GM19372 (cell line): ENCODE results near the gene CHMP4B.

ENCODE experiments used
- ATAC-seq: cut with Tn5 transposase; IDR thresholded peaks from one replicate; pipeline ENCODE4 v1.9.1; 2021; ENCODE audit warnings: mild to moderate bottlenecking, low read depth, moderate library complexity; ENCODE audit not compliant: unreplicated experiment

The CHMP4B gene

DNA sequence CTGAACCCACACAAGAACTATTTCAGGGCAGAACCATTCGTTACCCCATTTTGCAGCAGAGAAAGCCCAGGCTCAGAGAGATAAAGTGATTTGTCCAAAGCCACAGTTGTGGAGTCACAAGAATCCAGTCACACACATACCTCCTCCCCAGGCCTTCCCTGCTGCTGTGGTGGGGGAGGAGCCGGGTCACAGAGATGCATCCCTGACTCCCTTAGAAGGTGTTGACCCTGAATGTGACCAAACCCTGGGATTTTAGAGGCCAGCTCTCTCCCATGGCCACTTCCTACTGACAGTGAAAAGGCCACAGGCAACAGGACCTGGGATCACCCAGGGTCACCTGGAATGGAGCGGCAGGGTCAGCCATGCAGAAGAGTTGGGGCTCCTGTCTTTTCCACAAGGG is 48.6 kb downstream of the CHMP4B start:
- no peak for ATAC-seq

DNA sequence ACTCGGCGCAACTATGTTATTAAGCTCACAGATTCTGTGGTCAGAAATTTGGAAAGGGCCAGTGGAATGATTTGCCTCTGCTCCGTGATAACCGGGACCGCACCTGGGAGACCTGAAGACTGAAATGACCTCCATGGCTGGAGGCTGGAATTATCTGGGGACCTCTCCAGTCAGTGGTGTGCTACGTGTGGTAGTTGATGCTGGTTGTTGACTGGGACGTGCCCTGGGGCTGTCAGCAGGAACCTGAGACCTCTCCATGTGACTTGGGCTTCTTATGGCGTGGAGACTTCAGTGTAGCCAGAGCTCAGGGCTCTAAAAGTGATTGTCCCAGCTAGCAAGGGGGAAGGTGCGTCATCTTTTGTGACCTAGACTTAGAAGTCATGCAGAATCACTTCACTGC is 50.3 kb downstream of the CHMP4B start:
- ATAC-seq: no peak

DNA sequence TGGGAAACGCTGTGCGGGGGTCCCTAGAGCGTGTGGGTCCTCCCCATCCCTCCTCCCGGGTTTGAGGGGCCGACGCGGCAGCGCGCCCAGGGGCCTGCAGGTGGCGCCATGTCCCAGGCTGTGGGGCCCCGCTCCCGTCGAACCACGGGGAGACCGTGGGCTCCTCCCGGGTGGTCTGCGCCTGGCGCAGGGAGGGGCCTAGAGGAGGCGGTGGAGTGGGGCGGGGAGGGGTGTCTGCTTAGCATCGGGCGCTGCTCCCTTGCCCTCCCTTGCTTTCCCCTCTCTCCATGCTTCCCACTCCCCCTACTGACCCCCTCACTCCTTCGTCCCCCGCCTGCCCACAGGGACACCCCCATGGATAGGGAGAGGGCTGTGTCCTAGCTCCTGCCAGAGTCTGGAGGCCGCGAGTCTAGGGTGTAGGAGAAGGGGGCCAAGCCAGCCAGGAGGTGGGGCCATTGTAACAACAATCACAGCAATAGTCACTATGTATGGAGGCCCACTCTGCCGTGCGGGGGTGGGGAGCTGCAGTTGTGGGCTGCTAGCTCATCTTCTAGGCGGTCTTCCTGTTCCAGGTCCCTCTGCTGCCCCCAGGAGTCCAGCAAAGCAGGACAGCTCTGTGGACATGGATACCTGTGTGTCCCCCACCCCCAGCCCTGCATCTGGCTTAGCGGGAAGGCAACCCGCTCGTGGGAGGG is 51.7 kb downstream of the CHMP4B start:
- ATAC-seq: no peak

DNA sequence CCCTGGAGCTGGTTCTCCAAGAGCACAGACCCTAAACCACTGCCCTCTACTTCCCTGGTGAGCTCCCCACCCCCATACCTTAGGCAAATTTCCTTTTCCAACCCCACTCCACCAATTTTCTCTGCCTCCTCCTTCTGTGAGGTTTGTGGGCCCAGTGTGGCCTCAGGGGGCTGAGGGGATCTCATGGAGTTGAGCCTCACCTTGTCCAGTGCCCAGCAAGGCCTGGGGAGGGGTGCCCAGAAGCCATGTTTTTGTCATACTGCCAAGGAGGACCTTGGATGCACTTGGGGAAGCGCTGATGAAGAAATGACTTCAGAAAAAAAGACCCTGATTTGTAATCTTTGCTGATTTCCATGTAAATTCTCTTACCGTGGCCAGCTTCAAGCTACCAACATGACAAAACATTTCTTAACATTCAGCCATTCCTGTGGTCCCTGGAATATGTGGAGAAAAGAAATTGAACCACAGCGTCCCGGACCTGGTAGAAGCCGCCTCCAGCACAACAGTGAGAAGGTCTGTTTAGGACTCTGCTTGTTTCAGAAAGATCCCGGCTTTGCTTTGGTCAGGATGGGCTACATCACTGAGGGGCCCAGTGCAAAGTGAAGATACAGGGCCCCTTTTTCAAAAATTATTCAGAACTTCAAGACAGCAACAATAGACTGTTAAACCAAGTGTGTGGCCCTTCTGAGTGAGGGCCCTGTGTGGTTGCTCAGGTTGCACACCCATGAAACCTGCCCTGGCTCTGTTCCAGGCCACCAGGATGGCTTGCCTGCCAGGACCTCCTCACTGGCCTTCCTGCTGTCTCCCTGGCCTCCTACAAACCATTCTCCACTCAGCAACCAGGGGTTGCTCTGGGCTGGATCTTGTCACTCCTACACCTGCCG is 52.5 kb downstream of the CHMP4B start:
- ATAC-seq: no peak

GRCh38 chr20:33864324-33864963 is 53.3 kb downstream of the CHMP4B start:
- ATAC-seq: no peak

DNA sequence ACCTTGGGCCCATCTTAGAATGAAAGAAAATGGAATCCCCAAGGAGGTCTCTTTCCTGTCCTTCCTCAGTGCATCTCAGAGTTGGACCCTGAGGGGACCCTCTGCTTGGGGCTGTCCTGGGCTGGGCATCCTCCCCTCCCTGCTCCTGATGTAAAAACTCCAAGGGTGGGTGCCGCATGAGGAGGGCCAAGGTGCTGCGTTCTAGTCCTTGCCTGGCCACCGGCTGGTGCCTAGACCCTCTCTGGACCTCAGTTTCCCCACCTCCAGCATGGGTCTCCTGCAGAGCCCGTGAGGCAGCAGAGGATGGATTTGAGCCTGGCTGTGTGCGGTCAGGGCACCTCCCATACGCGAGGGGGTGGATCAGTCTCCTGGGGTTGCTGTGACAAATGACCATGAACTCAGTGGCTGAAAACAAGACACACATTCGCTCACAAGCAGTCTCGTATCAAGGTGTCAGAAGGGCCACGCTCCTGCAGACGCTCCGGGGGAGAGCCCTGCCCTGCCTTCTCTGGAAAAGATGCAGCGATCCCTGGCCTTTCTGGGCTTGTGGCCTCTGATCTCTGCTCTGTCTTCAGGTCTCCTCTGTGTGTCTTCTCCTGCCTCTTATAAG is 54.7 kb downstream of the CHMP4B start:
- ATAC-seq: no peak

- no peak for ATAC-seq
These were observed 55.4 kb downstream of the CHMP4B start for GRCh38 chr20:33866398-33867100.

DNA sequence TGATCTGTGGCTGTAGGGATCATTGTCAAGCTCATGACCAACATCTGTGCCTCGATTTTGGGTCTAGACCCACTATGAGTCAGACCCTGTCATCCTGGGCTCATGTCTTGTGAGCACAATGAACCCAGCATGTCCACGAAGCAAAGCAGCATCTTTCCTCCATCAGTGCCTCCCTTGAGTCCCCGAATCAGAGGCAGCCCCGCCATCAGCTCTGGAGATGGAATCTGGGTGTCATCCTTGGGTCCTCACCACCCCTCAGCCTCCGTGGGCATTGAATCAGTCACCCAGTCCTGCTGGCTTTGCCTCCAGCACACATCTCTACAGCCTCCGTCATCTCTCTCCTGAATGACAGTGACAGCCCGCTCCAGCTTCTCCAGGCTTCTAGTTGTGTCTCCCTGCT is 56.9 kb downstream of the CHMP4B start:
- ATAC-seq: no peak

DNA sequence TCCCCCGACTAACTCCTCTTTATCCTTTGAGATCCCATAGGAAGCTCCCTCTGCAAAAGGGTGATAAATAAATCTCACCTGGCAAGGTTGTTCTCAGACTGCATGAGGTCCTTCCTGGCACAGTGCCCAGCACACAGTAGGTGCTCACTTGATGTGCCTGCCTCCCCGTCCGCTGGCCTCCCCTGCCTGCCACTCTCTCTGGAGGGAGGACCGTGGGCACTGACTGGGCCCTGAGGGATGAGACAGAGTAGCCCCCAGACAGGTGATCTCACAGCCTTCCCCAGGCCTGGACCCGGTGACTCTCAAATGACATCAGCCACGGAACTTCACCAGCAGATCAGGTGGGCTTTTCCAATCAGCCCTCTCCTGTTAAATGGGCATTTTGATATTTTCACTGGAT is 57.4 kb downstream of the CHMP4B start:
- ATAC-seq: no peak

GRCh38 chr20:33869283-33869682 is 58.1 kb downstream of the CHMP4B start:
- no peak for ATAC-seq

DNA sequence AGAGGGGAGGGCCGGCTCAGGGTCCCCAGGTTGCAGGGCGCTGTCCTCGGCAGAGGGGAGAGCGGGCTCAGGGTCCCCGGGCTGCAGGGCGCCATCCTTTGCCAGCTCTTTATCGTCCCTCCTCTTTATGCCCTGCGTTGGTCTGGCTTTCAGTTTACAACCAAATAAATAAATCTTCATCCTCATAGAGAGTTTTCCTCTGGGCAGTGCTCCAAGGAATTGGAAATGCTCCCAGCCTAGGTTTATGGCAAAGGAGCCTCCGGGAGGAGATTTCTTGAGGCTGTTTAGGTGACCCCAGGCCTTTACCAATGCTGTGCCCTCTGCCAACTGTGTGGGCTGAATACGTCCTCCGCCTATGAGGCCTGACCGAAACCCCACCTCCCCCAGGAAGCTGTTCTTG is 60.2 kb downstream of the CHMP4B start:
- no peak for ATAC-seq

GRCh38 chr20:33874129-33874528 is 63.0 kb downstream of the CHMP4B start:
- no peak for ATAC-seq

GRCh38 chr20:33875055-33875454 is 63.9 kb downstream of the CHMP4B start:
- ATAC-seq: no peak

DNA sequence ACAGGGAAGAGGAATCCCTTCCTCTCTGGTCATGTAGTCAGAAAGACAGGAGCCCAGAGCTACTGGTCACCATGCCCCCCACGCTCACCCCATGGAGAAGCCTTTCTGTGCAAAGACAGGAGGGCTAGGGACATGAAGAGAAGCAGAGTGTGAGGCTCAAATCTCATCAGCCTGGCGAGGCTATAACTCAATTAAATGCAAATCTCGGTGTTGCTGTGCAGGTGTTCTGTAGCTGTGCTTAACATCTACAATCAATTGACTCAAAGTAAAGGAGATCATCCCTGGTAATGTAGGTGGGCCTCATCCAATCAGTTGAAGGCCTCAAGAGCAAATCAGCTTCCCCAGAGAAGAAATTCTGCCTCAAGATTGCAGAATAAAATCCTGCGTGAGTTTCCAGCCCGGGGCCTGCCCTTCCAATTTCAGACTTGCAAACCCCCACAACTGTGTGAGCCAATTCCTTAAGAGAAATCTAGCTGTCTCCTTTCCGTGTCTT is 64.4 kb downstream of the CHMP4B start:
- ATAC-seq: no peak

DNA sequence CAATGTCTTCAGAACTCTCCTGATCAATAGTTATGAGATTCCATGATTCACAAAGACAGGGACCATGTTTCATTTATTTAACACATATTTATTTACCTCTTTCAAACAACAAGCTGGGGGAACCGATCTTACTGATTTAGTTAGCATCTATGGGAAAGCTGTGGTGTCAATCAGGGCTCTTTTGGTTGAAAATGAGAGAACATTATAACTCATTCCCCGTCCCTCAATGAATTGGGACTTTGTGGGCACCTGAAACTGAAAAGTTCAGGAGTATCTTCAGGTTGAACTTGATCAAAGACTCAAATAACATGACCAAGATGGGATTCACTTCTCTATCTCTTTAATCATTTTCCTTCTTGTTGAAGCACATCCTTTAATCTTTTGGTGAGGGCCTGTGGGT is 67.4 kb downstream of the CHMP4B start:
- ATAC-seq: no peak

DNA sequence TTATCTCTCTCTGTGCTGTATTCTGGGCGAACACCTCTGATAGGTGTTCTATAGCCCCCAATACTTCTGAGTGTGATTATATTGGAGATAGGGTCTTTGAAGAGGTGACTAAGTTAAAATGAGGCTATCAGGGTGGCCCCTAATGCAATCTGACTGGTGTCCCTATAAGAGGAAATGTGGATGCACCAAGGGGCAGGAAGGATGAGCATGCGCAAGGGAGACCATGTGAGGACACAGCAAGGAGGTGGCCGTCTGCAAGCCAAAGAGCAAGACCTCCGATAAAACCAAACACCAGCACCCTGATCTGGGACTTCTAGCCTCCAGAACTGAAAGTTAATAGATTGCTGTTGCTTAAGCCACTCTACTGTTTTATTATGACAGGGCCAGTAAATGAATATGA is 69.2 kb downstream of the CHMP4B start:
- no peak for ATAC-seq

DNA sequence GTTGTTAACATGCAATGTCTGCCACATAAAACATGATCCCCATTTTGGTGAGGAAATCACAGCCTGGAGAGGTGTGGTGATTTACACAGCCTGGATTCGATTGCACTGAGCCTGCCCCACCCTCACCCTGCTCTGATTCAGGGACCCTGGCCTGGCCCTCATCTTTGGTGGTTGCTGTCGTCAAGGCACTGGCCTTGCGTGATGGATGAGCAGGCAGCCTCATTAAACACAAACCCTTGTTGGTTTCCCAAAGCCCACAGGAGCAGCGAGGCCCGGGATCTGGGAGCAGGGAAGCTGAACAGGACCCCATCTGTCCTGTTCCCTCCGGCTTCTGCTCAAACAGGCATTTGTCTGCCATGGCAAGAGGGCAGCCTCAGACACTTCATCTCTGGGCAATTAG is 70.8 kb downstream of the CHMP4B start:
- no peak for ATAC-seq

DNA sequence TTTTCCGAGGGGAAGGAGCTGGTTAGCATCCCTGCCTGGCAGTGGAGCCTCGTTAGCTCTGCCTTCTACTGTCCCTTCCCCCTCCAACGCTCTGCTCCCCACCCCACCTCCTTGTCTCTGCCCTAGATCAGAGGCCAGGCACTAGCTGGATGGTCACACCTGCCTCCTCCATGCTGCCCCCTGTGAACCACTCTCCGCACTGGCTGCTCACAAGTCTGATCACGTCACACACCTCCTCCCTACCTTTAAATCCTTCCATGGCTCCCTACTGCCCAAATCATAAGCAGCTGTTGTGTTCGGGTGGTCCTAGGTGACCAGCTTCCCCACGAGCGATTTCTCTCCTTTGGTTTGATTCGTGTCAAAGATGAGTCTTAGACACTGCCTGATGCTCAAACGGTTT is 71.3 kb downstream of the CHMP4B start:
- ATAC-seq: no peak

DNA sequence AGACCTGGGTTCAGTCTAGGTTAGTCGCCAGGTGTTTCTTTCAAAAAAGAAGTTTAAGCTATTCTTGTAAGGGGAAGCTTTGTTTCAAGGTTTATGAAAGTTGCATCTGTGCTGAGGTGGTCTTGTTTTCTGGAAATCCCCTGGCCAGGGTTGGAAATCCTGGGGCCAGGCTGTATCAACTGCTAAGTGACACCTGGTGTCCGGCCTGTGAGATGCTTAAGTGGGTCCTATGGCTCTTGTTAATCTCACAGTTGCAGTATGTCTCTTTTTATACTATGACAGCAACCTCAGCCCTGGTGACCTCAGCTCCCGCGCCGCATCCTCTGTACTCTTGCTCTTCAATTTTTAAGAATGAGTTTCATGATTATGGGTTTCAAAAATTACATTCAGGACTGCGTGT is 72.0 kb downstream of the CHMP4B start:
- no peak for ATAC-seq

GRCh38 chr20:33884633-33885032 is 73.5 kb downstream of the CHMP4B start:
- ATAC-seq: no peak
